GM19452 (cell line): ENCODE results near the gene FOXR1.

Experiments used
- ATAC-seq: cut with Tn5 transposase; IDR thresholded peaks from one replicate; pipeline ENCODE4 v1.9.1; 2021; ENCODE audit not compliant: unreplicated experiment

FOXR1 gene

GRCh38 chr11:119025978-119026766 lies 54.6 kb downstream of the FOXR1 start:
- no peak for ATAC-seq

- no peak for ATAC-seq
These were observed 55.4 kb downstream of the FOXR1 start for GRCh38 chr11:119026970-119027369.

- no peak for ATAC-seq
These were observed 56.2 kb downstream of the FOXR1 start for GRCh38 chr11:119027561-119028345.

- no peak for ATAC-seq
These were observed 56.9 kb downstream of the FOXR1 start for GRCh38 chr11:119028346-119029068.

GRCh38 chr11:119029069-119029339 lies 57.4 kb downstream of the FOXR1 start:
- no peak for ATAC-seq

- ATAC-seq: no peak
These were observed 57.9 kb downstream of the FOXR1 start for GRCh38 chr11:119029340-119030028.

GRCh38 chr11:119030029-119030328 lies 58.4 kb downstream of the FOXR1 start:
- ATAC-seq: peak; percentile 12

- ATAC-seq: peak; percentile 89
These were observed 58.9 kb downstream of the FOXR1 start, which contains the start of gene SLC37A4 for GRCh38 chr11:119030329-119031047. SLC37A4 (minus strand) TSS chr11:119030877.
